Glutamatergic neuron (in vitro differentiated cells): ENCODE data around the gene PTPRE. TPM values are rescaled to one million over a fixed set of nuclear protein-coding genes. Genes with fewer than 3 reads are reported as not detected.

Source experiments
- DNase-seq: peaks from one replicate; pipeline ENCODE4 v3.0.0; 2022
- H3K27ac Mint-ChIP-seq: one replicate; pipeline ENCODE4 v1.8.0; 2020; ENCODE audit warnings: mild to moderate bottlenecking, mixed read lengths, inconsistent platforms; ENCODE audit not compliant: unreplicated experiment
- H3K27me3 Mint-ChIP-seq: one replicate; pipeline ENCODE4 v1.8.0; 2020; ENCODE audit warnings: mild to moderate bottlenecking, moderate library complexity, mixed read lengths, inconsistent platforms; ENCODE audit not compliant: unreplicated experiment
- H3K36me3 Mint-ChIP-seq: one replicate; pipeline ENCODE4 v1.8.0; 2020; ENCODE audit warnings: mild to moderate bottlenecking, mixed read lengths, inconsistent platforms; ENCODE audit not compliant: unreplicated experiment
- H3K4me1 Mint-ChIP-seq: one replicate; pipeline ENCODE4 v1.8.0; 2020; ENCODE audit warnings: mild to moderate bottlenecking, low read depth, mixed read lengths, inconsistent platforms; ENCODE audit not compliant: unreplicated experiment
- H3K4me3 Mint-ChIP-seq: one replicate; pipeline ENCODE4 v1.8.0; 2020; ENCODE audit warnings: mild to moderate bottlenecking, mixed read lengths, inconsistent platforms; ENCODE audit not compliant: unreplicated experiment
- H3K9me3 Mint-ChIP-seq: one replicate; pipeline ENCODE4 v1.8.0; 2020; ENCODE audit warnings: mild to moderate bottlenecking, moderate library complexity, mixed read lengths, inconsistent platforms; ENCODE audit not compliant: unreplicated experiment
- total RNA-seq: library from RNA; stranded (reverse); fragmentation: NEBNext Ultra II Directional; extraction: Animal tissue kit (Norgen Biotek cat#: 25700); gene quantifications from one replicate; pipeline ENCODE4 v1.2.1, GENCODE V29; 2021; ENCODE audit not compliant: unreplicated experiment
- TF ChIP-seq, protein P1 (sequence below): fragments of 200-600 bp; sonication (generic); IDR thresholded peaks from one replicate; pipeline ENCODE4 v1.5.0; 2021; ENCODE audit not compliant: partially characterized antibody, unreplicated experiment

Gene PTPRE
- total RNA-seq, 1 donor from 2014 or later, result 2.6 TPM

DNA sequence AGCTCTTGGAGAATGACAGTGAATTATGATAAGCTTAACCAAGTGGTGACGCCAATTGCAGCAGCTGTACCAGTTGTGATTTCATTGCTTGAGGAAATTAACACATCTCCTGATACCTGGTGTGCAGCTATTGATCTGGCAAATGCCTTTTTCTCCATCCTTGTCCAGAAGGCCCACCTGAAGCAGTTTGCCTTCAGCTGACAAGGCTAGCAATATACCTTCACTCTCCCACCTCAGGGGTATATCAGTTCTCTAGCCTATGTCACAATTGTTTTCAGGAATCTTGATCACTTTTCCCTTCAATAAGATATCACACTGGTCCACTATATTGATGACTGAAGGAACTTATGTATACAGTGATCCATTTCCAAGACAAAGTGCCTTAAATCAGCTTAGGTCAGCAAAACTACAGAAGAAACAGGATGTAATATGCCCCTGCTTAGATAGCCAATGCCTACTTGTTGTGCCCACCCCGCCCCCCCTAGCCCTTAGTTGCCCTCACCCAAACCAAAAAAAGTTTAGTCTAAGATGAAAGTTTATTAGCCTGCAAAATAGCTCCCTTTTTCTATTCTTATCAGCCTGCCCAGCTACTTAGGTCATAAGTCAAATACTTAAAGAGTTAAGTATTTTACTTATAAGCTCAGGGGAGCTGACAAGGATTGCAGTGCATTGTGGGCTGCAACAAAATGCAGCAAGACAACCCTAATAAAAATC is 45.1 kb downstream of the PTPRE start:
- TF ChIP-seq, protein P1, sequence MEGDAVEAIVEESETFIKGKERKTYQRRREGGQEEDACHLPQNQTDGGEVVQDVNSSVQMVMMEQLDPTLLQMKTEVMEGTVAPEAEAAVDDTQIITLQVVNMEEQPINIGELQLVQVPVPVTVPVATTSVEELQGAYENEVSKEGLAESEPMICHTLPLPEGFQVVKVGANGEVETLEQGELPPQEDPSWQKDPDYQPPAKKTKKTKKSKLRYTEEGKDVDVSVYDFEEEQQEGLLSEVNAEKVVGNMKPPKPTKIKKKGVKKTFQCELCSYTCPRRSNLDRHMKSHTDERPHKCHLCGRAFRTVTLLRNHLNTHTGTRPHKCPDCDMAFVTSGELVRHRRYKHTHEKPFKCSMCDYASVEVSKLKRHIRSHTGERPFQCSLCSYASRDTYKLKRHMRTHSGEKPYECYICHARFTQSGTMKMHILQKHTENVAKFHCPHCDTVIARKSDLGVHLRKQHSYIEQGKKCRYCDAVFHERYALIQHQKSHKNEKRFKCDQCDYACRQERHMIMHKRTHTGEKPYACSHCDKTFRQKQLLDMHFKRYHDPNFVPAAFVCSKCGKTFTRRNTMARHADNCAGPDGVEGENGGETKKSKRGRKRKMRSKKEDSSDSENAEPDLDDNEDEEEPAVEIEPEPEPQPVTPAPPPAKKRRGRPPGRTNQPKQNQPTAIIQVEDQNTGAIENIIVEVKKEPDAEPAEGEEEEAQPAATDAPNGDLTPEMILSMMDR, result no peak
- Mint-ChIP-seq H3K4me1 (no peaks in the 10 kb centered on the region), H3K4me3 (no peak overlapping the region)

GRCh38 chr10:127952575-127952869 is 45.6 kb downstream of the PTPRE start:
- no peak for DNase-seq
- no peaks in the 10 kb centered on the region for H3K27me3 Mint-ChIP-seq
- H3K4me1 Mint-ChIP-seq, result no peaks in the 10 kb centered on the region
- H3K36me3 Mint-ChIP-seq, result no peaks in the 10 kb centered on the region
- H3K9me3 Mint-ChIP-seq, result no peaks in the 10 kb centered on the region
- H3K27ac Mint-ChIP-seq, result no peak overlapping the region
- TF ChIP-seq, protein P1, result no peak
- no peak overlapping the region for H3K4me3 Mint-ChIP-seq

More for the DNA sequence above, 45.1 kb downstream of the PTPRE start:
- no peak for DNase-seq
- H3K9me3 Mint-ChIP-seq, result no peaks in the 10 kb centered on the region
- H3K36me3 Mint-ChIP-seq, result no peaks in the 10 kb centered on the region
- H3K27ac Mint-ChIP-seq, result no peak overlapping the region
- no peaks in the 10 kb centered on the region for H3K27me3 Mint-ChIP-seq

- no peaks in the 10 kb centered on the region for H3K36me3 Mint-ChIP-seq
- H3K4me1 Mint-ChIP-seq, result no peaks in the 10 kb centered on the region
- H3K4me3 Mint-ChIP-seq, result no peak overlapping the region
- no peak overlapping the region for H3K27ac Mint-ChIP-seq
- H3K9me3 Mint-ChIP-seq, result no peaks in the 10 kb centered on the region
- no peak for DNase-seq
- TF ChIP-seq, protein P1, result no peak
- H3K27me3 Mint-ChIP-seq, result no peaks in the 10 kb centered on the region
Measured at GRCh38 chr10:127952918-127953317, 46.0 kb downstream of the PTPRE start.

DNA sequence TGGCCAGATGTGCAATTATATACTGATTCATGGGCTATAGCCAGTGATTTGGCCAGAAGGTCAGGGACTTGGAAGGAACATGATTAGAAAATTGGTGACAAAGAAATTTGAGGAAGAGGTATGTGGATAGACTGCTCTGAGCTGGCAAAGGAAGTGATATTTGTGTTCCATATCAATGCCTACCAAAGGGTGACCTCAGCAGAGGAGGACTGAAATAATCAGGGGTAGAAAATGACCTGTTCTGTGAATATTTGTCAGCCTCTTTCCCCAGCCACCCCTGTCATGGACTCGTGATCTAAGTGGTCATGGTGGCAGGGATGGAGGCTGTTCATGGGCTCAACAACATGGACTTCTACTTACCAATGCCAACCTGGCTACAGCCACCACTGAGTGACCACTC is 47.0 kb downstream of the PTPRE start:
- no peak for DNase-seq
- Mint-ChIP-seq H3K4me1 (no peaks in the 10 kb centered on the region), H3K27me3 (no peaks in the 10 kb centered on the region), H3K9me3 (no peaks in the 10 kb centered on the region), H3K36me3 (no peaks in the 10 kb centered on the region), H3K27ac (no peak overlapping the region), H3K4me3 (no peak overlapping the region)
- TF ChIP-seq, protein P1, result no peak

- Mint-ChIP-seq H3K4me3 (no peak overlapping the region), H3K4me1 (peaks cover 2% of the 10 kb centered on the region), H3K9me3 (no peaks in the 10 kb centered on the region), H3K36me3 (no peaks in the 10 kb centered on the region), H3K27ac (no peak overlapping the region), H3K27me3 (peaks cover 4% of the 10 kb centered on the region)
- DNase-seq, result no peak
- TF ChIP-seq, protein P1, result no peak
Measured at GRCh38 chr10:127959428-127959827, 52.5 kb downstream of the PTPRE start.
